HFFc6 (cell line): ENCODE measurements around the gene SLC2A9. TPM values are rescaled to one million over a fixed set of nuclear protein-coding genes. Genes with fewer than 3 reads are reported as not detected.

Source experiments
- DNase-seq: peaks from one replicate; pipeline ENCODE4 v3.0.0-alpha.2; 2018
- H3K27ac Mint-ChIP-seq: 2 replicates; pipeline ENCODE4 v1.8.0; 2020; ENCODE audit warnings: mild to moderate bottlenecking, mixed read lengths
- H3K27me3 Mint-ChIP-seq: 2 replicates; pipeline ENCODE4 v1.8.0; 2021; ENCODE audit warnings: mild to moderate bottlenecking, moderate library complexity, mixed read lengths; ENCODE audit not compliant: insufficient read depth
- H3K36me3 Mint-ChIP-seq: 2 replicates; pipeline ENCODE4 v1.8.0; 2021; ENCODE audit warnings: low read depth, mixed read lengths
- H3K4me1 Mint-ChIP-seq: 2 replicates; pipeline ENCODE4 v1.8.0; 2020; ENCODE audit warnings: low read depth, mixed read lengths
- H3K4me3 Mint-ChIP-seq: 2 replicates; pipeline ENCODE4 v1.8.0; 2020; ENCODE audit warnings: mild to moderate bottlenecking, moderate library complexity, mixed read lengths
- H3K9me3 Mint-ChIP-seq: 2 replicates; pipeline ENCODE4 v1.8.0; 2020; ENCODE audit warnings: mild to moderate bottlenecking, mixed read lengths
- CTCF ChIP-seq: fragments of 200-600 bp; sonication (generic); IDR thresholded peaks from 2 replicates; pipeline ENCODE4 v1.5.0; 2021; ENCODE audit warnings: antibody characterized with exemption, mild to moderate bottlenecking
- total RNA-seq, 6 experiments: library from RNA; stranded (reverse); fragmentation: NEBNext Ultra II Directional; extraction: Animal tissue kit (Norgen Biotek cat#: 25700); gene quantifications; 2 replicates in 1 of 6; 3 replicates in 5 of 6; pipeline ENCODE4 v1.2.3, GENCODE V29; 2021

Gene SLC2A9
- total RNA-seq, 6 experiments from 2014 or later: 1.3 to 2.0 (median 1.6) TPM

- no peak overlapping the region for H3K4me3 Mint-ChIP-seq
- no peak for DNase-seq
- H3K4me1 Mint-ChIP-seq: peaks cover 14% of the 10 kb centered on the region
- H3K27ac Mint-ChIP-seq: no peak overlapping the region
- no peaks in the 10 kb centered on the region for H3K36me3 Mint-ChIP-seq
- H3K27me3 Mint-ChIP-seq: peaks cover 1% of the 10 kb centered on the region
- no peaks in the 10 kb centered on the region for H3K9me3 Mint-ChIP-seq
- TF ChIP-seq CTCF: no peak
These were observed 26.9 kb downstream of the SLC2A9 start for GRCh38 chr4:9994246-9994847.

- Mint-ChIP-seq H3K36me3 (no peaks in the 10 kb centered on the region), H3K27me3 (no peaks in the 10 kb centered on the region; the same call in none of the 2 replicates), H3K9me3 (no peaks in the 10 kb centered on the region), H3K27ac (no peak overlapping the region), H3K4me3 (no peak overlapping the region), H3K4me1 (no peaks in the 10 kb centered on the region)
- no peak for TF ChIP-seq CTCF
- no peak for DNase-seq
These were observed 31.2 kb downstream of the SLC2A9 start for GRCh38 chr4:9989918-9990635.

GRCh38 chr4:9988933-9989332, 32.4 kb downstream of the SLC2A9 start:
- no peaks in the 10 kb centered on the region for H3K36me3 Mint-ChIP-seq
- no peaks in the 10 kb centered on the region for H3K9me3 Mint-ChIP-seq
- H3K27ac Mint-ChIP-seq: no peak overlapping the region
- TF ChIP-seq CTCF: no peak
- no peak overlapping the region for H3K4me3 Mint-ChIP-seq
- DNase-seq: no peak
- H3K4me1 Mint-ChIP-seq: no peaks in the 10 kb centered on the region
- no peaks in the 10 kb centered on the region; the same call in 1 of the 2 replicates for H3K27me3 Mint-ChIP-seq

- H3K27ac Mint-ChIP-seq: no peak overlapping the region
- H3K36me3 Mint-ChIP-seq: no peaks in the 10 kb centered on the region
- H3K9me3 Mint-ChIP-seq: no peaks in the 10 kb centered on the region
- no peak for DNase-seq
- no peak overlapping the region for H3K4me3 Mint-ChIP-seq
- TF ChIP-seq CTCF: no peak
- H3K27me3 Mint-ChIP-seq: no peaks in the 10 kb centered on the region; the same call in 1 of the 2 replicates
- H3K4me1 Mint-ChIP-seq: no peaks in the 10 kb centered on the region
These were observed 32.9 kb downstream of the SLC2A9 start for GRCh38 chr4:9988363-9988749.

- no peak overlapping the region for H3K4me3 Mint-ChIP-seq
- H3K27ac Mint-ChIP-seq: no peak overlapping the region
- H3K4me1 Mint-ChIP-seq: no peaks in the 10 kb centered on the region
- TF ChIP-seq CTCF: no peak
- no peaks in the 10 kb centered on the region; the same call in 1 of the 2 replicates for H3K27me3 Mint-ChIP-seq
- no peaks in the 10 kb centered on the region for H3K36me3 Mint-ChIP-seq
- DNase-seq: no peak
- no peaks in the 10 kb centered on the region for H3K9me3 Mint-ChIP-seq
These were observed 33.4 kb downstream of the SLC2A9 start for GRCh38 chr4:9987749-9988362.
